ENCODE results near the gene ELF4. TPM values are rescaled to one million over a fixed set of nuclear protein-coding genes. Genes with fewer than 3 reads are reported as not detected.

ELF4 gene
- total RNA-seq, 2 donors from 2014 or later, result 2.8 to 3.8 TPM

- 92 to 100% methylated on average over 1 to 3 of the region's 4 CpGs for WGBS, 2 experiments (ENCODE audit: insufficient coverage in 1 of 2, insufficient read length in 1 of 2)
- H3K9me3 ChIP-seq (ENCODE audit: control insufficient read depth, low read length), result no peaks in the 10 kb centered on the region
- H3K27me3 ChIP-seq (ENCODE audit: control insufficient read depth, insufficient read depth, low read length, poor library complexity, severe bottlenecking), result no peaks in the 10 kb centered on the region
- H3K36me3 ChIP-seq (ENCODE audit: control insufficient read depth, insufficient read depth, low read length), result peaks cover 27% of the 10 kb centered on the region
- no peak overlapping the region for H3K27ac ChIP-seq (ENCODE audit: low read depth, low read length)
- Mint-ChIP-seq H3K27ac (no peak overlapping the region), H3K4me3 (no peak overlapping the region), H3K27me3 (ENCODE audit: insufficient read depth) (no peaks in the 10 kb centered on the region), H3K9me3 (peaks cover 50% of the 10 kb centered on the region), H3K36me3 (ENCODE audit: low read depth) (peaks cover 54% of the 10 kb centered on the region), H3K4me1 (peaks cover 4% of the 10 kb centered on the region)
- no peaks in the 10 kb centered on the region for H3K4me1 ChIP-seq (ENCODE audit: control insufficient read depth, insufficient read depth, low read length)
- DNase-seq, result no peak
- no peak for TF ChIP-seq CTCF (conservative IDR thresholded peaks at IDR 0.05)
- H3K4me3 ChIP-seq (ENCODE audit: low read length), result no peak overlapping the region
- no peak overlapping the region for H3K9ac ChIP-seq (ENCODE audit: extremely low read depth, low read length, poor library complexity, severe bottlenecking)
Measured at GRCh38 chrX:130027569-130027968, 82.7 kb downstream of the ELF4 start.

GRCh38 chrX:130025256-130025655 lies 85.0 kb downstream of the ELF4 start:
- Histone ChIP-seq H3K27ac (ENCODE audit: low read depth, low read length) (no peak overlapping the region), H3K4me3 (ENCODE audit: low read length) (no peak overlapping the region), H3K9me3 (ENCODE audit: control insufficient read depth, low read length) (no peaks in the 10 kb centered on the region), H3K4me1 (ENCODE audit: control insufficient read depth, insufficient read depth, low read length) (no peaks in the 10 kb centered on the region), H3K36me3 (ENCODE audit: control insufficient read depth, insufficient read depth, low read length) (peaks cover 29% of the 10 kb centered on the region), H3K9ac (ENCODE audit: extremely low read depth, low read length, poor library complexity, severe bottlenecking) (no peak overlapping the region), H3K27me3 (ENCODE audit: control insufficient read depth, insufficient read depth, low read length, poor library complexity, severe bottlenecking) (no peaks in the 10 kb centered on the region)
- 89% methylated on average over 19 of the region's 19 CpGs; no CpG with 5 or more reads in 1 of the 2 experiments for WGBS, 2 experiments (ENCODE audit: insufficient coverage in 1 of 2, insufficient read length in 1 of 2)
- H3K9me3 Mint-ChIP-seq, result peaks cover 38% of the 10 kb centered on the region
- H3K36me3 Mint-ChIP-seq (ENCODE audit: low read depth), result peaks cover 56% of the 10 kb centered on the region
- peaks cover 4% of the 10 kb centered on the region for H3K4me1 Mint-ChIP-seq
- no peaks in the 10 kb centered on the region for H3K27me3 Mint-ChIP-seq (ENCODE audit: insufficient read depth)
- H3K4me3 Mint-ChIP-seq, result no peak overlapping the region
- H3K27ac Mint-ChIP-seq, result no peak overlapping the region
- TF ChIP-seq CTCF (conservative IDR thresholded peaks at IDR 0.05), result peak; percentile 64
- peak; percentile 83 for DNase-seq

- no peaks in the 10 kb centered on the region for H3K4me1 ChIP-seq (ENCODE audit: control insufficient read depth, insufficient read depth, low read length)
Measured at GRCh38 chrX:130024127-130024526, 86.2 kb downstream of the ELF4 start.

More at GRCh38 chrX:130024127-130024526, 86.2 kb downstream of the ELF4 start:
- Histone ChIP-seq H3K27ac (ENCODE audit: low read depth, low read length) (no peak overlapping the region), H3K36me3 (ENCODE audit: control insufficient read depth, insufficient read depth, low read length) (peaks cover 29% of the 10 kb centered on the region), H3K27me3 (ENCODE audit: control insufficient read depth, insufficient read depth, low read length, poor library complexity, severe bottlenecking) (no peaks in the 10 kb centered on the region), H3K9ac (ENCODE audit: extremely low read depth, low read length, poor library complexity, severe bottlenecking) (no peak overlapping the region), H3K4me3 (ENCODE audit: low read length) (no peak overlapping the region), H3K9me3 (ENCODE audit: control insufficient read depth, low read length) (no peaks in the 10 kb centered on the region)
- Mint-ChIP-seq H3K4me1 (peaks cover 4% of the 10 kb centered on the region), H3K4me3 (no peak overlapping the region), H3K9me3 (peaks cover 41% of the 10 kb centered on the region), H3K27ac (no peak overlapping the region), H3K36me3 (ENCODE audit: low read depth) (peaks cover 53% of the 10 kb centered on the region), H3K27me3 (ENCODE audit: insufficient read depth) (no peaks in the 10 kb centered on the region)
- DNase-seq, result peak; percentile 91
- no peak for TF ChIP-seq CTCF (conservative IDR thresholded peaks at IDR 0.05)
- WGBS, 2 experiments (ENCODE audit: insufficient coverage in 1 of 2, insufficient read length in 1 of 2), result 33 to 54% methylated on average over 2 to 9 of the region's 9 CpGs

Data from endodermal cell (in vitro differentiated cells).